Measurements from ENCODE around the gene SELL. TPM values are rescaled to one million over a fixed set of nuclear protein-coding genes. Genes with fewer than 3 reads are reported as not detected.

SELL gene
- total and polyA plus RNA-seq, 2 of the 8 experiments (the other 6 are each of a cell fraction or from before 2014, with no cell fraction given): not detected

DNA sequence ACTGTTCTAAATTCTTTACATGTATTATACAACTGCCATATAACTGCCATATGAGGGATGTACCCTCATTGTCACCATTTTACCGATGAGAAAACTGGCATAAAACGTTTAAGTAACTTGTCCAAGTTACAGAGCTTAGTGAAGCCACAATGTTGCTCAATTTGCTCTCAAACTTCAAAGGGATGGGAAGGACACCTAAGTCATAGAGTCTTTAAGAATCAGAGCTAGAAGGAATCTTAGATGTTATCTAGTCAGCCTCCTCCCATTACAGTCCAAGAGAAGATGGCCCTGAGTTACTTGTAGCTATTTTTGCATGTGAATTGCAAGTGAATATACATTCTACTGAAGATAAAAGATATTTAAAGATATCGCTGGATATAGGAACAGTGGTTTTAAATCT lies 31.7 kb downstream of the SELL start (continued):
- TF ChIP-seq, protein P1, sequence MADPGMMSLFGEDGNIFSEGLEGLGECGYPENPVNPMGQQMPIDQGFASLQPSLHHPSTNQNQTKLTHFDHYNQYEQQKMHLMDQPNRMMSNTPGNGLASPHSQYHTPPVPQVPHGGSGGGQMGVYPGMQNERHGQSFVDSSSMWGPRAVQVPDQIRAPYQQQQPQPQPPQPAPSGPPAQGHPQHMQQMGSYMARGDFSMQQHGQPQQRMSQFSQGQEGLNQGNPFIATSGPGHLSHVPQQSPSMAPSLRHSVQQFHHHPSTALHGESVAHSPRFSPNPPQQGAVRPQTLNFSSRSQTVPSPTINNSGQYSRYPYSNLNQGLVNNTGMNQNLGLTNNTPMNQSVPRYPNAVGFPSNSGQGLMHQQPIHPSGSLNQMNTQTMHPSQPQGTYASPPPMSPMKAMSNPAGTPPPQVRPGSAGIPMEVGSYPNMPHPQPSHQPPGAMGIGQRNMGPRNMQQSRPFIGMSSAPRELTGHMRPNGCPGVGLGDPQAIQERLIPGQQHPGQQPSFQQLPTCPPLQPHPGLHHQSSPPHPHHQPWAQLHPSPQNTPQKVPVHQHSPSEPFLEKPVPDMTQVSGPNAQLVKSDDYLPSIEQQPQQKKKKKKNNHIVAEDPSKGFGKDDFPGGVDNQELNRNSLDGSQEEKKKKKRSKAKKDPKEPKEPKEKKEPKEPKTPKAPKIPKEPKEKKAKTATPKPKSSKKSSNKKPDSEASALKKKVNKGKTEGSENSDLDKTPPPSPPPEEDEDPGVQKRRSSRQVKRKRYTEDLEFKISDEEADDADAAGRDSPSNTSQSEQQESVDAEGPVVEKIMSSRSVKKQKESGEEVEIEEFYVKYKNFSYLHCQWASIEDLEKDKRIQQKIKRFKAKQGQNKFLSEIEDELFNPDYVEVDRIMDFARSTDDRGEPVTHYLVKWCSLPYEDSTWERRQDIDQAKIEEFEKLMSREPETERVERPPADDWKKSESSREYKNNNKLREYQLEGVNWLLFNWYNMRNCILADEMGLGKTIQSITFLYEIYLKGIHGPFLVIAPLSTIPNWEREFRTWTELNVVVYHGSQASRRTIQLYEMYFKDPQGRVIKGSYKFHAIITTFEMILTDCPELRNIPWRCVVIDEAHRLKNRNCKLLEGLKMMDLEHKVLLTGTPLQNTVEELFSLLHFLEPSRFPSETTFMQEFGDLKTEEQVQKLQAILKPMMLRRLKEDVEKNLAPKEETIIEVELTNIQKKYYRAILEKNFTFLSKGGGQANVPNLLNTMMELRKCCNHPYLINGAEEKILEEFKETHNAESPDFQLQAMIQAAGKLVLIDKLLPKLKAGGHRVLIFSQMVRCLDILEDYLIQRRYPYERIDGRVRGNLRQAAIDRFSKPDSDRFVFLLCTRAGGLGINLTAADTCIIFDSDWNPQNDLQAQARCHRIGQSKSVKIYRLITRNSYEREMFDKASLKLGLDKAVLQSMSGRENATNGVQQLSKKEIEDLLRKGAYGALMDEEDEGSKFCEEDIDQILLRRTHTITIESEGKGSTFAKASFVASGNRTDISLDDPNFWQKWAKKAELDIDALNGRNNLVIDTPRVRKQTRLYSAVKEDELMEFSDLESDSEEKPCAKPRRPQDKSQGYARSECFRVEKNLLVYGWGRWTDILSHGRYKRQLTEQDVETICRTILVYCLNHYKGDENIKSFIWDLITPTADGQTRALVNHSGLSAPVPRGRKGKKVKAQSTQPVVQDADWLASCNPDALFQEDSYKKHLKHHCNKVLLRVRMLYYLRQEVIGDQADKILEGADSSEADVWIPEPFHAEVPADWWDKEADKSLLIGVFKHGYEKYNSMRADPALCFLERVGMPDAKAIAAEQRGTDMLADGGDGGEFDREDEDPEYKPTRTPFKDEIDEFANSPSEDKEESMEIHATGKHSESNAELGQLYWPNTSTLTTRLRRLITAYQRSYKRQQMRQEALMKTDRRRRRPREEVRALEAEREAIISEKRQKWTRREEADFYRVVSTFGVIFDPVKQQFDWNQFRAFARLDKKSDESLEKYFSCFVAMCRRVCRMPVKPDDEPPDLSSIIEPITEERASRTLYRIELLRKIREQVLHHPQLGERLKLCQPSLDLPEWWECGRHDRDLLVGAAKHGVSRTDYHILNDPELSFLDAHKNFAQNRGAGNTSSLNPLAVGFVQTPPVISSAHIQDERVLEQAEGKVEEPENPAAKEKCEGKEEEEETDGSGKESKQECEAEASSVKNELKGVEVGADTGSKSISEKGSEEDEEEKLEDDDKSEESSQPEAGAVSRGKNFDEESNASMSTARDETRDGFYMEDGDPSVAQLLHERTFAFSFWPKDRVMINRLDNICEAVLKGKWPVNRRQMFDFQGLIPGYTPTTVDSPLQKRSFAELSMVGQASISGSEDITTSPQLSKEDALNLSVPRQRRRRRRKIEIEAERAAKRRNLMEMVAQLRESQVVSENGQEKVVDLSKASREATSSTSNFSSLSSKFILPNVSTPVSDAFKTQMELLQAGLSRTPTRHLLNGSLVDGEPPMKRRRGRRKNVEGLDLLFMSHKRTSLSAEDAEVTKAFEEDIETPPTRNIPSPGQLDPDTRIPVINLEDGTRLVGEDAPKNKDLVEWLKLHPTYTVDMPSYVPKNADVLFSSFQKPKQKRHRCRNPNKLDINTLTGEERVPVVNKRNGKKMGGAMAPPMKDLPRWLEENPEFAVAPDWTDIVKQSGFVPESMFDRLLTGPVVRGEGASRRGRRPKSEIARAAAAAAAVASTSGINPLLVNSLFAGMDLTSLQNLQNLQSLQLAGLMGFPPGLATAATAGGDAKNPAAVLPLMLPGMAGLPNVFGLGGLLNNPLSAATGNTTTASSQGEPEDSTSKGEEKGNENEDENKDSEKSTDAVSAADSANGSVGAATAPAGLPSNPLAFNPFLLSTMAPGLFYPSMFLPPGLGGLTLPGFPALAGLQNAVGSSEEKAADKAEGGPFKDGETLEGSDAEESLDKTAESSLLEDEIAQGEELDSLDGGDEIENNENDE (IDR thresholded peaks at IDR 0.05; ENCODE audit: insufficient replicate concordance, low read length): no peak
- TF ChIP-seq, protein P2, sequence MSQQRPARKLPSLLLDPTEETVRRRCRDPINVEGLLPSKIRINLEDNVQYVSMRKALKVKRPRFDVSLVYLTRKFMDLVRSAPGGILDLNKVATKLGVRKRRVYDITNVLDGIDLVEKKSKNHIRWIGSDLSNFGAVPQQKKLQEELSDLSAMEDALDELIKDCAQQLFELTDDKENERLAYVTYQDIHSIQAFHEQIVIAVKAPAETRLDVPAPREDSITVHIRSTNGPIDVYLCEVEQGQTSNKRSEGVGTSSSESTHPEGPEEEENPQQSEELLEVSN (IDR thresholded peaks at IDR 0.05): no peak
- TF ChIP-seq HDAC6 (IDR thresholded peaks at IDR 0.05; ENCODE audit: low read depth, low read length) (no peak), BACH1 (IDR thresholded peaks at IDR 0.05; ENCODE audit: low read length) (no peak), ATF3 (IDR thresholded peaks at IDR 0.05; ENCODE audit: insufficient read depth, low read depth, low read length) (no peak), POLR2A (IDR thresholded peaks at IDR 0.05; ENCODE audit: control extremely low read depth in 1 of 2, low read depth in 2 of 2, low read length in 2 of 2) (no peak), SRF (IDR thresholded peaks at IDR 0.05; ENCODE audit: low read depth, low read length) (no peak)

All from H1 (cell line).